Upper lobe of right lung (tissue), 1 donor: Measurements from ENCODE around the gene MRPL14. TPM values are rescaled to one million over a fixed set of nuclear protein-coding genes. Genes with fewer than 3 reads are reported as not detected.

Experiments
- ATAC-seq: fragments of 200-7000 bp; cut with Tn5 transposase; one replicate; pipeline ENCODE4 v1.9.1; 2020; ENCODE audit warnings: mild to moderate bottlenecking, moderate library complexity
- DNase-seq: peaks from one replicate; pipeline ENCODE4 v3.0.0-alpha.2; 2020
- H3K27ac ChIP-seq: fragments of 200-600 bp; one replicate; pipeline ENCODE4 v1.8.0; 2022
- H3K27me3 ChIP-seq: fragments of 200-600 bp; one replicate; pipeline ENCODE4 v1.8.0; 2022; ENCODE audit warnings: mild to moderate bottlenecking
- H3K36me3 ChIP-seq: fragments of 200-600 bp; one replicate; pipeline ENCODE4 v1.8.0; 2022
- H3K4me1 ChIP-seq: fragments of 200-600 bp; one replicate; pipeline ENCODE4 v1.8.0; 2022
- H3K4me3 ChIP-seq: fragments of 200-600 bp; one replicate; pipeline ENCODE4 v1.8.0; 2022; ENCODE audit warnings: mild to moderate bottlenecking
- H3K9me3 ChIP-seq: fragments of 200-600 bp; one replicate; pipeline ENCODE4 v1.8.0; 2022
- intact Hi-C: fragments of 100-400 bp; cut with DNase I; formaldehyde crosslinking; loops from one replicate; pipeline ENCODE4 v1.11.0; 2022
- total RNA-seq: library from RNA; stranded (reverse); fragmentation: NEBNext Ultra II Directional; extraction: Animal tissue kit (Norgen Biotek cat#: 25700); gene quantifications from one replicate; pipeline ENCODE4 v1.2.1, GENCODE V29; 2021
- TF ChIP-seq, protein P1 (sequence below): fragments of 200-600 bp; IDR thresholded peaks from one replicate; pipeline ENCODE4 v1.8.0; 2022; ENCODE audit warnings: antibody characterized with exemption
- donor health status: DM: no; HTN: yes; CAD: no; lungs with severe emphysema.

MRPL14 gene
- total RNA-seq, 1 donor from 2014 or later: 94.1 TPM

DNA sequence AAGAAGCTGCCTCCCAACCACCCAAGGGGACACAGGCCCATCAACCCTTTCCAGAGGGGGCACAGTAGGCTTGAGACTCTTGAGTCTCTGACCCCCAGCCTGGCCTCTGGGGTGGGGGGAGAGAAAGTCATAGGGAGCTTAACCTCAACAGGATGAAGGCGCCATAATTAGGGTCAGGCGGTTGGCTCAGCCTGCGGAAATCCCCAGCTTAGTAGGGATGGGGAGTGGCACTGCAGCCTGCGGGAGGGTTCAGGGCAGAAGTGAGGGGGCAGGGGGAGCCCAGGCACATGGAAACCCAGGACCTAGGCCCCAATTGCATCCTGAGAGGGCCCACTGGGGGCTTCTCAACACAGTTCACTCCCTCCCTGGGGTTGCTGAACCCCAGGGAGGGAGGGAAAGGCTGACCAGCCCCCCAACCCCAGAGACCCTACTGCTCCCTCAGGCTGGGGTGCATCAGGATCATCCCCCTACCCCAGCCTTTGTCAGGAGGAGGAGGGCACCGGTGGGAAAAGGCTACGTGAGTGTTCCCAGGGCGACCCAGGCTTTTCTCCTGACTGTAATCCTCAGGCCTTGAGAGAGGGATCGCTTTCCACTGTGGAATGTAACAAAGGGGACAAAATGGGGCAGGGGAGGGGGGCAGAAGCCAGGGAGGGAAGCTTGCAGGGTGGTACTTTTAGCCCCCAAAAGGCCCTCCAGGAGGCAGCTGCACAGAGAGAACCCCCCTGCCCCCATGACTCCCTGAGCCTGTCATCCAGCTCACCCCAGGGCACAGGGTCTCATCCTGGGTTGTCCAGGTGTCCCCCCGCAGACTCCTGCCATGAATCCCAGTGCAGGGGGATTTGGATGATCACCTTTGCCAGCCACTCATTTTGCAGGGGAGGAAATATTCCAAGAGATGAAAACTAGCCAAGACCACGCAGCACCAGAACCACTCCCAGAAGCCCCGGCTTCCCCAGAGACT is 46.4 kb downstream of the MRPL14 start:
- Histone ChIP-seq H3K4me1 (peaks cover 8% of the 10 kb centered on the region), H3K27ac (no peak overlapping the region), H3K4me3 (no peak overlapping the region), H3K9me3 (no peaks in the 10 kb centered on the region), H3K36me3 (no peaks in the 10 kb centered on the region), H3K27me3 (peaks cover 7% of the 10 kb centered on the region)
- DNase-seq (no peak), ATAC-seq (no peak)
- intact Hi-C loops: loop anchor here (10.0 kb wide), 1 partner anchor 416 kb away; no protein-coding TSS in a partner anchor
- TF ChIP-seq, protein P1, sequence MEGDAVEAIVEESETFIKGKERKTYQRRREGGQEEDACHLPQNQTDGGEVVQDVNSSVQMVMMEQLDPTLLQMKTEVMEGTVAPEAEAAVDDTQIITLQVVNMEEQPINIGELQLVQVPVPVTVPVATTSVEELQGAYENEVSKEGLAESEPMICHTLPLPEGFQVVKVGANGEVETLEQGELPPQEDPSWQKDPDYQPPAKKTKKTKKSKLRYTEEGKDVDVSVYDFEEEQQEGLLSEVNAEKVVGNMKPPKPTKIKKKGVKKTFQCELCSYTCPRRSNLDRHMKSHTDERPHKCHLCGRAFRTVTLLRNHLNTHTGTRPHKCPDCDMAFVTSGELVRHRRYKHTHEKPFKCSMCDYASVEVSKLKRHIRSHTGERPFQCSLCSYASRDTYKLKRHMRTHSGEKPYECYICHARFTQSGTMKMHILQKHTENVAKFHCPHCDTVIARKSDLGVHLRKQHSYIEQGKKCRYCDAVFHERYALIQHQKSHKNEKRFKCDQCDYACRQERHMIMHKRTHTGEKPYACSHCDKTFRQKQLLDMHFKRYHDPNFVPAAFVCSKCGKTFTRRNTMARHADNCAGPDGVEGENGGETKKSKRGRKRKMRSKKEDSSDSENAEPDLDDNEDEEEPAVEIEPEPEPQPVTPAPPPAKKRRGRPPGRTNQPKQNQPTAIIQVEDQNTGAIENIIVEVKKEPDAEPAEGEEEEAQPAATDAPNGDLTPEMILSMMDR: no peak

DNA sequence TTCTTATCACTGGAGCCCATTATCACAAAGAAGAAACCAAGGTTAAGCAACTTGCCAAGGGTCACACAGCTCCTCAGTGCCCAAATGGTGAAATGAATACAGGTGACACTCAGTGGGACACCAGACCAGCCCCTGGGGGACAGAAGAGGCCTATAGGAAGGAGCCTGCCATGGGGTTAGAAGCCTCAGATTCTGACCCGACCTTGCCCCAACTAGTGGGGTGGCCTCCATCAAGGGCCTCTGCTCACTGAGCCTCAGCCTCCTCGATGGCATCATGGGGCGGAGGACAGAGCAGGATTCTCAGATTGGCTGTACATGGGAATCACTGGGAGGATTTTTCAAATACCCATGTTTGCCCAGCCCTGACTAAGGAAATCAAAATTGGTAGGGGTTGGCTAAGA is 47.6 kb downstream of the MRPL14 start:
- Histone ChIP-seq H3K27me3 (peaks cover 7% of the 10 kb centered on the region), H3K36me3 (no peaks in the 10 kb centered on the region), H3K9me3 (no peaks in the 10 kb centered on the region), H3K4me1 (peaks cover 8% of the 10 kb centered on the region), H3K4me3 (no peak overlapping the region), H3K27ac (no peak overlapping the region)
- TF ChIP-seq, protein P1: no peak
- DNase-seq: no peak
- no peak for ATAC-seq
- intact Hi-C loops: loop anchor here (5.0 to 10.0 kb wide), 2 partner anchors 312 to 415 kb away; no protein-coding TSS in a partner anchor

DNA sequence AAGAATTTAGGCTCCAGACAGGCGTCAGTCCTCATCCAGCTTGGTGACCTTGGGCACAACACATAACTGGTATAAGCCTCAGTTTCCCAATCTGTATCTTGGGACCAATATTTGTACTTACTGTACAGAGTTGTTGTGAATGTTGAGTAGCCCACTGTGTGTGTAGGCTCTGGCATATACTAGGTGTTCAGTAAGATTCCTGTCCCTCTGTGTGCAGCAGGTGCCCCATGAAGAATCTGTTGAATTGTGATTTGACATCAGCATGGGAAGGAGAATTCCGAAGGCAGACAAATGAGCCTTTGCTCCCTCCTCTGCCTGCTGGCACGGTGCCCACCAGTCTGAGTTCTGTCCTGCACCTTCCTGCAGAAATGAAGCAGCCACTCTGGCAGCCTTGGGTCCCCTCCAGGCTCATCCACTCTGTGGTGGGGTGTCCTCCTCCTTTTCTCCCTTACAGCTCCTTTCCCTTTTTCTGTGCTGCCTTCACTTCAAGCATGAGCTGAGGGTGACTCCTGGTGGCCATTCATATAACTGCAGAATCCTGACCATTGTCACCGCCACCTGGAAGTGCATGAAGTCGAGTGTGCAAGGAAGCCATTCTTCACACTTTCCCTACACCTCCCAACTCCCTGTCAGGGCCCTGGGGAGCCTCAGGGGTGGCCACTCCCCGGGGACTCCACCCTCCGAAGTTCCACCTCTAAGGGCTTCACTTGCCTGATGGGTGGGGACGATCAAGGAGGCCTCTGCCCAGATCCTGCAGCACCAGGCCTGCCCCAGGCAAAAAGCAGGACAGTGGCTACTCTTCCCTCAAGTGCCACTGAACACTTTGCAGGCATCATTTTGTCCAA is 48.2 kb downstream of the MRPL14 start:
- Histone ChIP-seq H3K4me1 (peaks cover 13% of the 10 kb centered on the region), H3K27ac (no peak overlapping the region), H3K36me3 (no peaks in the 10 kb centered on the region), H3K27me3 (peaks cover 7% of the 10 kb centered on the region), H3K4me3 (no peak overlapping the region), H3K9me3 (no peaks in the 10 kb centered on the region)
- TF ChIP-seq, protein P1: peak; percentile 88
- DNase-seq: no peak
- peak; percentile 80 for ATAC-seq
- intact Hi-C loops: loop anchor here (5.0 kb wide), 1 partner anchor 312 kb away; no protein-coding TSS in a partner anchor

DNA sequence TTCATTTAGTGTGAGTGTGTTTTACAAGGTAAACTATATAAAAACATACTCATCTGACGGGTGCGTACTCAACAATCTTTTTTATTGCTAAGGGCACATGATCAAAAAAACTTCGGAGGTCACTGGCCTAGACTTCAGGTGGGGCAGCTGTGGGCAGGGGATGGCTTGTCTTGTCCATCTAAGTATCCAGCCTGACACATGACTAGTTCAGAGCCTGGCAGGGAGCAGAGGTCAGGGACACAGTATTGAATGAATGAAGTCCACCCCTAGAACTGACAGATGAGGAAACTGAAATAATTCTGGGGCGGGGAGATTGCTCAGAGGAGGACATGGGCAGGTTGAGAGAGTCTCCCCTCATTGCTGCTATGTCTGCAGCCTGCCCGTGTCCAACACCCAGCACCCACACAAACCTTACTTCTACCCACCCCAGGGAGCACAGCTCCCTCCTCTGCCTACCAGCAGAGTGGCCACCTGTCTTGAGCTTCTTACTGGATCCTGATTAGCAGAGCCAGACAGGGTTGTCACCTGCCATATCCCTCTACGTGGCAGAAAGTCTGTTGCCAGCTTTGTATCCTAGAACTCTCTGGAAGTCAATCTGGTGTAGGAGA is 48.9 kb downstream of the MRPL14 start:
- Histone ChIP-seq H3K27ac (no peak overlapping the region), H3K4me1 (peaks cover 19% of the 10 kb centered on the region), H3K27me3 (peaks cover 7% of the 10 kb centered on the region), H3K36me3 (no peaks in the 10 kb centered on the region), H3K4me3 (no peak overlapping the region), H3K9me3 (no peaks in the 10 kb centered on the region)
- TF ChIP-seq, protein P1: no peak
- ATAC-seq (no peak), DNase-seq (no peak)
- intact Hi-C loops: loop anchor here (5.0 kb wide), 1 partner anchor 311 kb away; no protein-coding TSS in a partner anchor

DNA sequence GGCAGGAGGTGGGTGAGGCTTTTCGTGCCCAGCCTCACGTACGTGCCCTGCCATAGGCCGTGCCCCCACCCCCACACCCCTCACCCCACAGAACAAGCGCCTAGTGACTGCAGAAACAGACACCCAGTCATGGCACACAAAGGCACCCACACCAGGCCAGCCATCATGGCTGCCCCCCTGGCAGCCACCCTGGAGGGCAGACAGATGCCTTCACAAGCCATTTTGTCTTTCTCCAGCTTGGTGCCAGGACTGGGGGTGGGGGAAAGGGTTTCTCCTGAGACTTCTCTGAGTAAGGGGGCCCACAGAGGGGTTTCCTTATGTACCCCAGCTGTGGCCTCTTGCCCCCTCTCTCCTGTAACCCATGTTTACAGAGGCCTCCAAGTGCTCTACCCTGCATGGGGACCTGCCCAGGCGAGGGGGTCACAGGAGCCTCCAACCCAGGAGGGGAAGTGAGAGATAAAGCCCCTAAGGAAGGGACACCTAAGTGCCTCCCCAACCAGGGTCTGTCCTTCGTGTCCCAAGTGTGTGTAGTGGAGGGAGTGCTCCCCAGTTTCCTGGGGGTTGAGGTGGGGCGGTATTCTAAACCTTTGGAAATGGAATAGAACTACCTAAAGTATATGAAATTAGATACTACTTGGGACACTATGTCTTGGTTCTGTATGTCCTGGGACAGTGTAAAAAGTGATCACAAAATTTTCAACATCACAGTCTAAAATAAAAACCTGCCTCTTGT is 49.9 kb downstream of the MRPL14 start:
- peaks cover 7% of the 10 kb centered on the region for H3K27me3 ChIP-seq
- H3K9me3 ChIP-seq: no peaks in the 10 kb centered on the region
- intact Hi-C loops: loop anchor here (5.0 kb wide), 1 partner anchor 310 kb away; no protein-coding TSS in a partner anchor
- H3K4me3 ChIP-seq: no peak overlapping the region
- no peak overlapping the region for H3K27ac ChIP-seq
- no peaks in the 10 kb centered on the region for H3K36me3 ChIP-seq
- DNase-seq (no peak), ATAC-seq (no peak)
- H3K4me1 ChIP-seq: peaks cover 26% of the 10 kb centered on the region
- TF ChIP-seq, protein P1: no peak
